ENCODE measurements around the gene CPA1.

CPA1 gene

DNA sequence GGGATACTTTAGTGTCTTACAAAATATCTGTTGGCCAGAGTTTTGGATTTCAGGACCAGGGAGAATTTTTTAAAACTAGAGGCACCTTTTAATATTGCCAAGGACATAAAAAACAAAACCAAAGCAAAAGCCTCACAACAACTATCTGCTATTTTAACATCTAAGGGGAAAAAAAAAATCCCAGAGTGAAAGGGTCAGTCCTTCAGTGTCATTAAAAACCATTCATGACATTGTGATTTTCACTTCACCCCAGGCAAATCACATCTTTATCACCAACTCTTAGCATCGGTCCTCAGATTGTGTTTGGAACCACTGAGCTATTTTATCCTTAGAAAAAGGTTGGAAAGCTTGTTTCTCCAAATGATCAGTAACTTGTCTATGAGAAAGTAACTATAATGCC lies 49.8 kb downstream of the CPA1 start:
- H3K4me3 ChIP-seq (ENCODE audit: low read depth, low read length) = no peak overlapping the region
- in situ Hi-C loops (cut with HindIII; ENCODE audit: low sequenced_read_pairs) = no loop called here
- no peak for TF ChIP-seq CTCF (IDR thresholded peaks at IDR 0.05; ENCODE audit: low read depth, low read length, missing control alignments)
- DNase-seq (ENCODE audit: low read depth) = no peak

DNA sequence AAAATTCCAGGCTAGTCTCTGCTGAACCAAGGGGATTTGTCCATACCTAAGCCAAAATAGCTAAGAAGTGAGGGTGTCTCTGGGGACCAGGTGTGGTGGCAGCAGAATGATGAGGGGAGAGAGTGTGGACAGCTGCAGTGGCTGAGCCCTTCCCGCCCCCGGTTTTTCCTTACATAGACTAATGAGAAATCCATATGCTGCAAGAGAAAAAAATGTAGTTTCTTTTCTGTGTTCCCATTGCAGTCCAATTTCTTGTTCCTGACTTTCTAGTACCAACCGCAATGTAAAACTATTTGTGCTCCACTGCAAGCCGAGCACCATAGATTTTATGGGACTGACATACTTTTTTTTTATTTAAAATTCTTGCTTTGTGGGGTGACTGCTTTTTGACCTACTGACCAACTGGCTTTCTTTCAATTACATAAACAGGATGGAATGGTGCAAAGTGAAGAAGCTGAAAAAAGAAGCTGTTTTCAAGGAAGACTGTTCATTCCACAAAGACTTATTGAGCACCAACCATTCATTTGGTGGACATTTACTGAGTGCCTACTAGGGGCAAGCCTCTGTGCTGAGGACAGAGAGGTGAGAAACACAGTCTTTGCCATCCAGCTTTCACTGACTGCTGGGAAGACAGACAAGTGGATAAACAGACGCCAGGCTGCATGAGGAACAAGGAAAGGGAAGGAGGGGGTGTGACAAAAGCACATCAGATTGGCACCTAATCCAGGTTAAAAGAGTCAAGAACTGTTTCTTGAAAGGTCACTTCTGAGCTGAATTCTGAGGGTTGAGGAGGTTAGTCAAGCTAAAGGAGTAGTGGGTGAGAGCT lies 50.8 kb downstream of the CPA1 start:
- in situ Hi-C loops (cut with HindIII; ENCODE audit: low sequenced_read_pairs) = no loop called here
- no peak for TF ChIP-seq CTCF (IDR thresholded peaks at IDR 0.05; ENCODE audit: low read depth, low read length, missing control alignments)
- DNase-seq (ENCODE audit: low read depth) = no peak
- H3K4me3 ChIP-seq (ENCODE audit: low read depth, low read length) = no peak overlapping the region

DNA sequence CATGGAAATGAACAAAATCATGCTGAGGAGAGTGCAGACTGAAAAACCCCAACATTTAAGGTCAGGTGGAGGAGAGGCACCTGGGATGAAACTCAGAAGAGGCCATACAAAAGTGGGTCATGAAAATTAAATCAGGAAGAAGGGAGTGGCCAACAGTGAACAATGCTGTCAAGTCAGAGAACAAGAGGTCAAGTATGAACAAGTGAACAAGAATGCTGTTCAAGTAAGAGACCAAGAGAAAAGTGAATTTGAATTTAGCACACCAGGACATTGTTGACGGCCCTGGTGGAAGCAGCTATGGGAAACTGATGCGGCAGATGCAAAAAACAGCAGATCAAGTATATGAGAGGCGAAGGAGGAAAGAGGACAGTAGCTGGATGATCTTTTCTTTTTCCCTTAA lies 52.6 kb downstream of the CPA1 start:
- no peak for DNase-seq (ENCODE audit: low read depth)
- in situ Hi-C loops (cut with HindIII; ENCODE audit: low sequenced_read_pairs) = no loop called here
- no peak overlapping the region for H3K4me3 ChIP-seq (ENCODE audit: low read depth, low read length)
- no peak for TF ChIP-seq CTCF (IDR thresholded peaks at IDR 0.05; ENCODE audit: low read depth, low read length, missing control alignments)

DNA sequence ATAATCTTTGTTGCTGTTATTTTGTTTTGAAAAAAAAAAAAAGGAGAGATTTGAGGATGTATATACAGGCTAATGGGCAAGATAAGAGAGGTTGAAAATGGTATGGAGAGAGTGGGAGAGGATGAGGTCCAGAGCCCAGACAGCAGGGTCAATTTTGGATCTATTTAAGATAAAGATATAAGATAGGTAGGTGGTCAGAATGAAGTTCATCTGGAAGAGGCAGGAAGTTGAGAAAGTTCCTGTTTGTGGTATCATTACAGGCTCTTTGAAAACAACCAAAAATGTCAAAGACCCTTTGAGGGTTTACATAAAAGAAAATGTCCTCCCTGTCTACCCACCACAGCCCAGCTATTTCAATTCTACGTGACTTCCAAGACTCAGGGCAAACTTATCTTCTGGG lies 53.0 kb downstream of the CPA1 start:
- in situ Hi-C loops (cut with HindIII; ENCODE audit: low sequenced_read_pairs) = no loop called here
- no peak for TF ChIP-seq CTCF (IDR thresholded peaks at IDR 0.05; ENCODE audit: low read depth, low read length, missing control alignments)

GRCh38 chr7:130435311-130435854 lies 55.1 kb downstream of the CPA1 start:
- DNase-seq (ENCODE audit: low read depth) = no peak
- TF ChIP-seq CTCF (IDR thresholded peaks at IDR 0.05; ENCODE audit: low read depth, low read length, missing control alignments) = no peak
- H3K4me3 ChIP-seq (ENCODE audit: low read depth, low read length) = no peak overlapping the region
- in situ Hi-C loops (cut with HindIII; ENCODE audit: low sequenced_read_pairs) = no loop called here

More for the DNA sequence above, 53.0 kb downstream of the CPA1 start:
- H3K4me3 ChIP-seq (ENCODE audit: low read depth, low read length) = no peak overlapping the region
- DNase-seq (ENCODE audit: low read depth) = no peak

- in situ Hi-C loops (cut with HindIII; ENCODE audit: low sequenced_read_pairs) = no loop called here
- no peak for TF ChIP-seq CTCF (IDR thresholded peaks at IDR 0.05; ENCODE audit: low read depth, low read length, missing control alignments)
- no peak overlapping the region for H3K4me3 ChIP-seq (ENCODE audit: low read depth, low read length)
- DNase-seq (ENCODE audit: low read depth) = no peak
Measured at GRCh38 chr7:130436253-130436652, 56.0 kb downstream of the CPA1 start.

All from astrocyte of the cerebellum (primary cell).